WTC11 (cell line): ENCODE results near the gene KLHL7. TPM values are rescaled to one million over a fixed set of nuclear protein-coding genes. Genes with fewer than 3 reads are reported as not detected.
A peak's percentile ranks its signal among the peaks of the same experiment; 100 is the strongest.

ENCODE experiments used
- ATAC-seq: fragments of 200-7000 bp; cut with Tn5 transposase; 2 replicates; pipeline ENCODE4 v1.10.0; 2021; ENCODE audit warnings: mild to moderate bottlenecking, moderate library complexity
- CTCF ChIA-PET: fragments of 300-600 bp; sonication (Branson Sonifier 250); formaldehyde crosslinking; loops from one replicate; lab custom pipeline; 2021; ENCODE audit warnings: antibody characterized with exemption; lab: Charles Lee
- POLR2A ChIA-PET: fragments of 350-600 bp; sonication (Branson Sonifier 250); formaldehyde crosslinking; loops from one replicate; lab custom pipeline; 2021; ENCODE audit warnings: antibody characterized with exemption; lab: Charles Lee
- DNase-seq: peaks from one replicate; pipeline ENCODE4 v3.0.0; 2021; ENCODE audit warnings: low spot score
- H3K27ac Mint-ChIP-seq: 2 replicates; pipeline ENCODE4 v1.8.0; 2021; ENCODE audit warnings: mixed read lengths
- H3K27me3 Mint-ChIP-seq: 2 replicates; pipeline ENCODE4 v1.8.0; 2021; ENCODE audit warnings: low read depth, mild to moderate bottlenecking, moderate library complexity, mixed read lengths
- H3K36me3 Mint-ChIP-seq: 2 replicates; pipeline ENCODE4 v1.8.0; 2021; ENCODE audit warnings: mixed read lengths
- H3K4me1 Mint-ChIP-seq: 2 replicates; pipeline ENCODE4 v1.8.0; 2022; ENCODE audit warnings: mixed read lengths
- H3K4me3 Mint-ChIP-seq: 2 replicates; pipeline ENCODE4 v1.8.0; 2021; ENCODE audit warnings: mild to moderate bottlenecking, moderate library complexity, mixed read lengths
- H3K9me3 Mint-ChIP-seq: 2 replicates; pipeline ENCODE4 v1.8.0; 2021; ENCODE audit warnings: mixed read lengths
- CBFB ChIP-seq: sonication (generic); formaldehyde crosslinking; IDR thresholded peaks from 2 replicates; pipeline ENCODE4 v1.8.1; 2022; ENCODE audit warnings: mild to moderate bottlenecking, low read depth, missing genetic modification reagents
- CREB1 ChIP-seq: sonication (generic); formaldehyde crosslinking; IDR thresholded peaks from 2 replicates; pipeline ENCODE4 v1.8.0; 2023; ENCODE audit warnings: mild to moderate bottlenecking, missing genetic modification reagents
- CREM ChIP-seq: sonication (generic); formaldehyde crosslinking; IDR thresholded peaks from 2 replicates; pipeline ENCODE4 v1.8.1; 2022; ENCODE audit warnings: mild to moderate bottlenecking, missing genetic modification reagents, moderate library complexity
- ELF4 ChIP-seq: sonication (generic); formaldehyde crosslinking; IDR thresholded peaks from 2 replicates; pipeline ENCODE4 v1.8.1; 2022; ENCODE audit warnings: low read depth, mild to moderate bottlenecking, moderate library complexity, missing genetic modification reagents
- ESRRA ChIP-seq: sonication (generic); formaldehyde crosslinking; IDR thresholded peaks from 2 replicates; pipeline ENCODE4 v1.8.1; 2022; ENCODE audit warnings: mild to moderate bottlenecking, missing genetic modification reagents, borderline replicate concordance
- GABPB1 ChIP-seq: sonication (generic); formaldehyde crosslinking; IDR thresholded peaks from 2 replicates; pipeline ENCODE4 v1.8.1; 2023; ENCODE audit warnings: mild to moderate bottlenecking, missing genetic modification reagents
- MAX ChIP-seq: sonication (generic); formaldehyde crosslinking; IDR thresholded peaks from 2 replicates; pipeline ENCODE4 v1.8.0; 2022; ENCODE audit warnings: mild to moderate bottlenecking, missing genetic modification reagents
- MYBL2 ChIP-seq: sonication (generic); formaldehyde crosslinking; IDR thresholded peaks from 2 replicates; pipeline ENCODE4 v1.8.1; 2023; ENCODE audit warnings: mild to moderate bottlenecking, moderate library complexity, missing genetic modification reagents
- NR1H2 ChIP-seq: sonication (generic); formaldehyde crosslinking; IDR thresholded peaks from 2 replicates; pipeline ENCODE4 v1.9.0; 2021; ENCODE audit warnings: mild to moderate bottlenecking, moderate library complexity, missing genetic modification reagents
- NR2C2 ChIP-seq: sonication (generic); formaldehyde crosslinking; IDR thresholded peaks from 2 replicates; pipeline ENCODE4 v1.8.0; 2022; ENCODE audit warnings: mild to moderate bottlenecking, missing genetic modification reagents
- RELA ChIP-seq: sonication (generic); formaldehyde crosslinking; IDR thresholded peaks from 2 replicates; pipeline ENCODE4 v1.8.1; 2022; ENCODE audit warnings: missing genetic modification reagents, mild to moderate bottlenecking, borderline replicate concordance
- SP1 ChIP-seq: sonication (generic); formaldehyde crosslinking; conservative IDR thresholded peaks from 2 replicates; pipeline ENCODE4 v1.8.1; 2022; ENCODE audit warnings: missing genetic modification reagents
- STAT6 ChIP-seq: sonication (generic); formaldehyde crosslinking; conservative IDR thresholded peaks from 2 replicates; pipeline ENCODE4 v1.8.1; 2023; ENCODE audit warnings: mild to moderate bottlenecking, low read depth, missing genetic modification reagents, moderate library complexity
- USF2 ChIP-seq: sonication (generic); formaldehyde crosslinking; IDR thresholded peaks from 2 replicates; pipeline ENCODE4 v1.8.1; 2023; ENCODE audit warnings: mild to moderate bottlenecking, missing genetic modification reagents, moderate library complexity
- ZNF232 ChIP-seq: sonication (generic); formaldehyde crosslinking; IDR thresholded peaks from 2 replicates; pipeline ENCODE4 v1.8.0; 2022; ENCODE audit warnings: mild to moderate bottlenecking, missing genetic modification reagents
- total RNA-seq: library from RNA; stranded (reverse); gene quantifications from 3 replicates; pipeline ENCODE4 v1.2.3, GENCODE V29; 2021
- TF ChIP-seq, protein P1 (sequence below): sonication (generic); formaldehyde crosslinking; IDR thresholded peaks from 2 replicates; pipeline ENCODE4 v1.8.0; 2023; ENCODE audit warnings: missing genetic modification reagents
- TF ChIP-seq, protein P2 (sequence below): sonication (generic); formaldehyde crosslinking; IDR thresholded peaks from 2 replicates; pipeline ENCODE4 v1.8.0; 2022; ENCODE audit warnings: mild to moderate bottlenecking, missing genetic modification reagents
- TF ChIP-seq, protein P3 (sequence below): fragments of 200-600 bp; IDR thresholded peaks from 2 replicates; pipeline ENCODE4 v1.8.0; 2022; ENCODE audit warnings: antibody characterized with exemption
- TF ChIP-seq, protein P4 (sequence below): fragments of 250-450 bp; sonication (Bioruptor Pico); conservative IDR thresholded peaks from 2 replicates; pipeline ENCODE4 v1.9.0; 2021; ENCODE audit warnings: mild to moderate bottlenecking

KLHL7 gene
- total RNA-seq, 1 experiment from 2014 or later = 82.1 TPM

DNA sequence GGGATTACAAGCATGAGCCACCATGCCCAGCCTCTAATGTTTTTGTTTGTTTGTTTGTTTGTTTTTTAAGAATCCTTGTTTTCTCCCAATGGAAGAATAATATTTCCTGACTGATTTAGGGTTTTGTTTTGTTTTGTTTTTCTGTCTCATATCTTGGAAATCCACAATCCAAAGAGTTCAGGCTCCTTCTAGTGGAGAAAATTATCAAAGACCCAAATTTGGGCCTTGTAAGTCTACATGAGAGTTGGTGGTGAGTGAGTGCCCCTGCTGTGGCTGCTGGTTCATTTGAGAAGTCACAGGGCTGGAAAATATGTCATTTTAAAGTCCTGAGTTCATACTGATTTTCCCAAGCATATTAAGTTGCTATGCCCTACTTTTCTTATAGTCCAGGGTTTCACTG is 33.5 kb upstream of the KLHL7 start:
- H3K9me3 Mint-ChIP-seq = no peaks in the 10 kb centered on the region
- H3K4me3 Mint-ChIP-seq = no peak overlapping the region
- TF ChIP-seq MYBL2 (CRISPR knock-in tag) (no peak), STAT6 (CRISPR knock-in tag) (no peak)
- TF ChIP-seq, protein P1, sequence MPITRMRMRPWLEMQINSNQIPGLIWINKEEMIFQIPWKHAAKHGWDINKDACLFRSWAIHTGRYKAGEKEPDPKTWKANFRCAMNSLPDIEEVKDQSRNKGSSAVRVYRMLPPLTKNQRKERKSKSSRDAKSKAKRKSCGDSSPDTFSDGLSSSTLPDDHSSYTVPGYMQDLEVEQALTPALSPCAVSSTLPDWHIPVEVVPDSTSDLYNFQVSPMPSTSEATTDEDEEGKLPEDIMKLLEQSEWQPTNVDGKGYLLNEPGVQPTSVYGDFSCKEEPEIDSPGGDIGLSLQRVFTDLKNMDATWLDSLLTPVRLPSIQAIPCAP (CRISPR knock-in tag) = no peak
- no peaks in the 10 kb centered on the region for H3K36me3 Mint-ChIP-seq
- H3K27ac Mint-ChIP-seq = no peak overlapping the region
- ChIA-PET CTCF (no interaction called here), POLR2A (no interaction called here)
- ATAC-seq (peak; percentile 49), DNase-seq (no peak)
- peaks cover 32% of the 10 kb centered on the region for H3K4me1 Mint-ChIP-seq
- no peaks in the 10 kb centered on the region for H3K27me3 Mint-ChIP-seq

- Mint-ChIP-seq H3K9me3 (no peaks in the 10 kb centered on the region), H3K4me1 (peaks cover 27% of the 10 kb centered on the region), H3K27ac (no peak overlapping the region), H3K36me3 (no peaks in the 10 kb centered on the region), H3K27me3 (no peaks in the 10 kb centered on the region), H3K4me3 (no peak overlapping the region)
- DNase-seq = no peak
- TF ChIP-seq USF2 (CRISPR knock-in tag) (peak; percentile 30; the same call in 1 of the 2 replicates), ELF4 (CRISPR knock-in tag) (no peak), CREB1 (no peak)
- TF ChIP-seq, protein P2, sequence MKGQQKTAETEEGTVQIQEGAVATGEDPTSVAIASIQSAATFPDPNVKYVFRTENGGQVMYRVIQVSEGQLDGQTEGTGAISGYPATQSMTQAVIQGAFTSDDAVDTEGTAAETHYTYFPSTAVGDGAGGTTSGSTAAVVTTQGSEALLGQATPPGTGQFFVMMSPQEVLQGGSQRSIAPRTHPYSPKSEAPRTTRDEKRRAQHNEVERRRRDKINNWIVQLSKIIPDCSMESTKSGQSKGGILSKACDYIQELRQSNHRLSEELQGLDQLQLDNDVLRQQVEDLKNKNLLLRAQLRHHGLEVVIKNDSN = no peak
- ChIA-PET POLR2A (no interaction called here), CTCF (interaction anchor here (0.6 to 1.3 kb wide), 6 partner anchors 13 to 511 kb away, joined by 3 to 8 read pairs (median 3); no protein-coding TSS in a partner anchor)
- ATAC-seq = peak; percentile 81
Measured at GRCh38 chr7:23072922-23073321, 32.7 kb upstream of the KLHL7 start.

GRCh38 chr7:23074443-23075261 is 30.9 kb upstream of the KLHL7 start:
- no peaks in the 10 kb centered on the region for H3K27me3 Mint-ChIP-seq
- CTCF ChIA-PET = no interaction called here
- ATAC-seq (no peak), DNase-seq (no peak)
- H3K36me3 Mint-ChIP-seq = no peaks in the 10 kb centered on the region
- H3K27ac Mint-ChIP-seq = no peak overlapping the region
- H3K4me3 Mint-ChIP-seq = no peak overlapping the region
- peaks cover 27% of the 10 kb centered on the region for H3K4me1 Mint-ChIP-seq
- POLR2A ChIA-PET = no interaction called here
- no peaks in the 10 kb centered on the region for H3K9me3 Mint-ChIP-seq
- TF ChIP-seq MAX (CRISPR knock-in tag) (no peak), SP1 (CRISPR knock-in tag) (no peak), NR2C2 (CRISPR knock-in tag) (no peak), GABPB1 (CRISPR knock-in tag) (no peak), RELA (CRISPR knock-in tag) (no peak), ESRRA (CRISPR knock-in tag) (no peak), CBFB (no peak), CREM (CRISPR knock-in tag) (no peak), ZNF232 (CRISPR knock-in tag) (no peak), NR1H2 (CRISPR knock-in tag) (no peak)
- TF ChIP-seq, protein P3, sequence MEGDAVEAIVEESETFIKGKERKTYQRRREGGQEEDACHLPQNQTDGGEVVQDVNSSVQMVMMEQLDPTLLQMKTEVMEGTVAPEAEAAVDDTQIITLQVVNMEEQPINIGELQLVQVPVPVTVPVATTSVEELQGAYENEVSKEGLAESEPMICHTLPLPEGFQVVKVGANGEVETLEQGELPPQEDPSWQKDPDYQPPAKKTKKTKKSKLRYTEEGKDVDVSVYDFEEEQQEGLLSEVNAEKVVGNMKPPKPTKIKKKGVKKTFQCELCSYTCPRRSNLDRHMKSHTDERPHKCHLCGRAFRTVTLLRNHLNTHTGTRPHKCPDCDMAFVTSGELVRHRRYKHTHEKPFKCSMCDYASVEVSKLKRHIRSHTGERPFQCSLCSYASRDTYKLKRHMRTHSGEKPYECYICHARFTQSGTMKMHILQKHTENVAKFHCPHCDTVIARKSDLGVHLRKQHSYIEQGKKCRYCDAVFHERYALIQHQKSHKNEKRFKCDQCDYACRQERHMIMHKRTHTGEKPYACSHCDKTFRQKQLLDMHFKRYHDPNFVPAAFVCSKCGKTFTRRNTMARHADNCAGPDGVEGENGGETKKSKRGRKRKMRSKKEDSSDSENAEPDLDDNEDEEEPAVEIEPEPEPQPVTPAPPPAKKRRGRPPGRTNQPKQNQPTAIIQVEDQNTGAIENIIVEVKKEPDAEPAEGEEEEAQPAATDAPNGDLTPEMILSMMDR = no peak
- TF ChIP-seq, protein P4, sequence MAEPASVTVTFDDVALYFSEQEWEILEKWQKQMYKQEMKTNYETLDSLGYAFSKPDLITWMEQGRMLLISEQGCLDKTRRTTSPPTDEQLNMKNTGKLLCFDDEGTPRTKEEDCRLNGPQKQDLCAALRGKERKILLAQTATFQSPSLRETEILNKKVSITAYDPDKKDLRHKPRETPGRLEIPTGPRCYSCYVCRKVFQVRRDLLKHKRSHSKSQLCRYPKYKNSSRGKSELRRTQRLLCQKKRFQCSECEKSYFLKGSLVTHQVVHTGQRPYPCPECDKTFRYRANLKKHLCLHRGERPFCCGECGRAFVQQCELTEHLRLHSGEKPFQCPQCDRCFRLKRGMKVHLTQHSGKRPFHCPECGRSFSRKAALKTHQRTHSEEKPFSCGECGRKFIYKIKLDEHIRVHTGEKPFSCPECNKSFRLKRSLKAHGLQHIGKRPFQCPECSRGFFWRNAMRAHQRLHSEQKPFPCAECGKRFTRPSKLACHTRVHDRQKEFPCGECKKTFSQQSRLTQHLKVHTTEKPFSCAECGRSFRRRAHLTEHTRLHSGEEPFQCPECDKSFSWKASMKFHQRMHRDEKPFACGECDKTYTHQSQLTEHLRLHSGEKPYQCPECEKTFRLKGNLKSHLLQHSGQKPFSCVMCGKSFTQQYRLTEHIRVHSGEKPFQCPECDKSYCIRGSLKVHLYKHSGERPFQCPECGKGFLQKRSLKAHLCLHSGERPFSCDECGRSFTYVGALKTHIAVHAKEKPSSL = no peak
- TF ChIP-seq, protein P1 (CRISPR knock-in tag) = no peak
